Osteocyte (in vitro differentiated cells): Measurements from ENCODE around the gene LRCH4. TPM values are rescaled to one million over a fixed set of nuclear protein-coding genes. Genes with fewer than 3 reads are reported as not detected.

Experiments used
- DNase-seq: peaks from one replicate; pipeline ENCODE4 v3.0.0; 2021; ENCODE audit warnings: mixed read lengths; ENCODE audit not compliant: unreplicated experiment; ENCODE audit errors: extremely low spot score
- H3K27ac Mint-ChIP-seq: one replicate; pipeline ENCODE4 v1.8.0; 2021; ENCODE audit warnings: mild to moderate bottlenecking, mixed read lengths; ENCODE audit not compliant: unreplicated experiment
- H3K27me3 Mint-ChIP-seq: one replicate; pipeline ENCODE4 v1.8.0; 2021; ENCODE audit warnings: mixed read lengths; ENCODE audit not compliant: unreplicated experiment
- H3K36me3 Mint-ChIP-seq: one replicate; pipeline ENCODE4 v1.8.0; 2021; ENCODE audit warnings: mixed read lengths; ENCODE audit not compliant: unreplicated experiment
- H3K4me1 Mint-ChIP-seq: one replicate; pipeline ENCODE4 v1.8.0; 2021; ENCODE audit warnings: mixed read lengths; ENCODE audit not compliant: unreplicated experiment
- H3K4me3 Mint-ChIP-seq: one replicate; pipeline ENCODE4 v1.8.0; 2021; ENCODE audit warnings: mild to moderate bottlenecking, moderate library complexity, mixed read lengths; ENCODE audit not compliant: unreplicated experiment
- H3K9me3 Mint-ChIP-seq: one replicate; pipeline ENCODE4 v1.8.0; 2021; ENCODE audit warnings: mixed read lengths; ENCODE audit not compliant: unreplicated experiment
- CTCF ChIP-seq: fragments of 200-600 bp; sonication (generic); IDR thresholded peaks from 2 replicates; pipeline ENCODE4 v1.5.0; 2021; ENCODE audit warnings: antibody characterized with exemption, mild to moderate bottlenecking, moderate library complexity
- total RNA-seq: library from RNA; stranded (reverse); gene quantifications from 2 replicates; pipeline ENCODE4 v1.2.1, GENCODE V29; 2021

Gene LRCH4
- total RNA-seq, 1 donor from 2014 or later, result 90.9 TPM

DNA sequence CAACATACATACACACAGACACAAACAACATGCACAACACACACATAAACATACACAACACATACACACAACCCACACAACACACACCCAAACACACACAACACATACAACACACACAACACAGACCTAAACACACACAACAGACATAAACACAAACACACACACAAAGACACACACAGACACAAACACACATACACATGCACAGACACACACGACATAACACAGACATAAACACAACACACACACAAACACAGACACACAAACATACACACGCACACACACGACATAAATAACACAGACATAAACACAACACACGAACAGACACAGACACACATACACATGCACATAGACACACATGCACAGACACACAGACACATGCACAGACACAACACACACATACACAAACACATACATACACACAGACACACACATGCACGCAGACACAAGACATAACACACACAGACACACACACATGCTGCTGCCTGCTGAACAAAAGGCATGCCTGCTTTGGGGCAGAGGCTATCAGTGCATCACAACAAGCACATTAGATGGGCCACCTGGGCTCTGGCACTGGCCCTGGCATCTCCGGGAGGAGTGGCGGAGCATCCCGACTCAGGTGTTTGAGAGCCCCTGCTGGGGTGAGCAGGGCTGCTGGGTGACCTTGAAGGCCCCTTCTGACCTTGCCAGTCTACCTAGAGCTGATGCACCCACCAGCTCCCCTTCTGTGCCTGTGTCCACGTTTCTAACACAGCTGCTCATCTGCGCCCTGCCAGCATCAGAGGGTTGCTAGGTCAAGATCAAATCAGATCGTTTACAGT is 5.3 kb downstream of the LRCH4 start:
- no peak for DNase-seq
- Mint-ChIP-seq H3K27ac (no peak overlapping the region), H3K4me3 (no peak overlapping the region), H3K4me1 (peaks cover 25% of the 10 kb centered on the region), H3K9me3 (no peaks in the 10 kb centered on the region), H3K27me3 (no peaks in the 10 kb centered on the region), H3K36me3 (peaks cover 13% of the 10 kb centered on the region)
- TF ChIP-seq CTCF, result no peak

DNA sequence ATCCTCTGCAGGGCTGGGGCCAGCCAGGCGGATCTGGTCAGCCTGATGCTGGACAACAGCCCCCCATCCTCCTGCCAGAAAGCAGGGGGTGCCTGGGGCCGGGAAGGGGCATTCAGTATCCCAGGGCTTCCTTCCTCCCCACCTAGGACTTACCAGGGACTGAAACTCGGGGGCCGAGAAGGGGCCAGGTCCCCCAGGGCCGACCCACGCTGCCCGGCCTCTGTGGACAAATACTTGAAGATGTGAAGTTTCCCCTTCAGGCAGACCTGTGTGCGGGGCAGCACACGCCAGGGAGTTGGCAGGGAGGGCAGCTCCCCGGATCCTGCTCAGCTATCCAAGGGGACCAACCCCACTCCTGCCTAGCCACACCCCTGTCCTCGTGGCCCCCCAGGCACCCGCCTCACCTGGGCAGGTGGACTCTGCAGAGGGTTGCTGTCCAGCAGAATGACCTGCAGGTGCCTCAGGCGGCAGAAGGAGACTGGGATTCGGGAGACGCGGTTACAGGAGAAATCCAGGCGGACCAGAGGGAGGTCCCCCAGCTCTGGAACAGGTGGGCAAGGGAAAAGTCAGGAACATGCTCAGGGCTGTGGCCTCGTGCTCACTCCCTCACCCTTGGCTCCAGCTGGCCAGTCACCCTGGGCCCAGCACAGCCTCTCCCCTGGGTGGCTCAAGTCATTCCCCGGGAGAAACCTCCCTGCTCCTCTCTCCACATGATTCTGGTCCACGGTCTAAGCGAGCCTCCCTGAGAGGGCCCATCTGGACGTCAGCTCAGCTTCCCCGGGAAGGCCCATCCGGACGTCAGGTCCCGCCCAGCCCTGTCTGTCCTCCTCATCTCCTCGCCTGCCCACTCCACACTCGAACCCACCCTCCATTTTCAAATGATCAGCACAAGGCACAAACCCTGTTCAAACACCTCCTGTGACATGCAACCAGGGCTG is 7.4 kb downstream of the LRCH4 start:
- Mint-ChIP-seq H3K4me1 (peaks cover 13% of the 10 kb centered on the region), H3K9me3 (no peaks in the 10 kb centered on the region), H3K27me3 (no peaks in the 10 kb centered on the region), H3K4me3 (no peak overlapping the region), H3K36me3 (peaks cover 15% of the 10 kb centered on the region), H3K27ac (no peak overlapping the region)
- no peak for DNase-seq
- no peak for TF ChIP-seq CTCF

DNA sequence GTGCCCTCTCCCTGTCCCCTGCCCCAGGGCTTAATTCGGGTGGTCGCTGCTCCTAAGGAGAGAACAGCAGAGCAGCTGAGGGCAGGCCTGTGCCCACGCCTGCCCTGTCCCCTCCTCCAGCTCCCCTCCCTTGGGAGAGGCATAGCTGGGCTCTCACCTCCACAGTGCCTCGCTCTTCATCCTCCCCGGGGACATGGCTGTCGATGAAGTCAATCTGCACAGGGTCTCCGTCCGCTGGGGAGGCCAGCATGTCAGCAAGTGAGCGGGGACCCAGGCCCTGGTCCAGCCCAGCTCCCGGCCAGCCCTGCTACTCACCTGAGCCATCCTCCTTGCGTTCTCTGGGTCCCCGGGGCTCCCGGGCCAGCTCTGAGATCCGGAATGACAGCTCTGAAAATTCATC is 8.4 kb downstream of the LRCH4 start:
- no peak for TF ChIP-seq CTCF
- no peaks in the 10 kb centered on the region for H3K9me3 Mint-ChIP-seq
- peaks cover 4% of the 10 kb centered on the region for H3K4me1 Mint-ChIP-seq
- H3K36me3 Mint-ChIP-seq, result peaks cover 15% of the 10 kb centered on the region
- no peaks in the 10 kb centered on the region for H3K27me3 Mint-ChIP-seq
- H3K4me3 Mint-ChIP-seq, result no peak overlapping the region
- no peak for DNase-seq
- H3K27ac Mint-ChIP-seq, result no peak overlapping the region

- Mint-ChIP-seq H3K27me3 (no peaks in the 10 kb centered on the region), H3K36me3 (peaks cover 15% of the 10 kb centered on the region), H3K9me3 (no peaks in the 10 kb centered on the region), H3K4me3 (no peak overlapping the region), H3K27ac (no peak overlapping the region), H3K4me1 (peaks cover under 1% of the 10 kb centered on the region)
- DNase-seq, result no peak
- no peak for TF ChIP-seq CTCF
Observed at GRCh38 chr7:100577103-100577502, 8.8 kb downstream of the LRCH4 start.
